Uterus (tissue), 2 donors: Measurements from ENCODE around the gene CTTN.

Experiments used
- CTCF ChIP-seq, 4 experiments: fragments of 200-600 bp in 2 of 4; fragments of 450-650 bp in 2 of 4; sonication (generic) in 2 of 4; IDR thresholded peaks; one replicate each; pipeline ENCODE4 v1.5.1; 2016 to 2019; ENCODE audit warnings: antibody characterized with exemption in 4 of 4, mild to moderate bottlenecking in 2 of 4, moderate library complexity in 1 of 4
- POLR2A ChIP-seq, 2 donors: fragments of 450-650 bp; IDR thresholded peaks; one replicate each; pipeline ENCODE4 v1.6.1; 2016; ENCODE audit warnings: antibody characterized with exemption in 2 of 2, mild to moderate bottlenecking in 1 of 2, moderate library complexity in 1 of 2

GRCh38 chr11:70480711-70481110 lies 82.4 kb downstream of the CTTN start:
- TF ChIP-seq CTCF (IDR thresholded peaks at IDR 0.05), result no peak
- TF ChIP-seq POLR2A (IDR thresholded peaks at IDR 0.05), result no peak
